Keratinocyte (primary cell): Measurements from ENCODE around the gene CEP20.

Experiments used
- EZH2 ChIP-seq: IDR thresholded peaks from one replicate; pipeline ENCODE4 v1.6.1; 2012; ENCODE audit warnings: inconsistent platforms, mild to moderate bottlenecking, low read length, moderate library complexity
- TF ChIP-seq, protein P1 (sequence below), 3 experiments: IDR thresholded peaks in 1 of 3; conservative IDR thresholded peaks in 1 of 3; optimal IDR thresholded peaks in 1 of 3; 2 replicates in 2 of 3; 3 replicates in 1 of 3; pipeline versions ENCODE3 to v1.5.1; 2011; ENCODE audit warnings: low read length in 3 of 3, mild to moderate bottlenecking in 3 of 3, moderate library complexity in 2 of 3, control low read depth in 1 of 3, inconsistent platforms in 1 of 3; ENCODE audit not compliant: insufficient read depth in 2 of 3; ENCODE audit errors: extremely low read depth in 1 of 3

DNA sequence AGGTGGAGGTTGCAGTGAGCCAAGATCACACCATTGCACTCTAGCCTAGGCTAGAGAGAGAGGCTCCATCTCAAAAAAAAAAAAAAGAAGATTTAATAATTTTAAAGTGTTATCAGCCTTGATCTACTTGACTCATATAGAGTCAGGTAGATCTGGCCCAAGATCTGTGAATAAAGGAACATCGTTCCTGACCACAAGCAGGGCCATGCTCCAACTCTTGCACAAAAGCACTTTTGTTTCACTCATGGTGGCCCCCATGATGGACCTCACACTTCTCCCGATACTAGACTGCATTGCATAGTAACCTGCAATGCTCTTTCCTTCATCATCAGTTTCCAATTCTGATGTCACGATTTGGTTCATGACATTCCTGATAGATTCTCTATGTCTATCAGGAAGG, 26.4 kb downstream of the CEP20 start:
- TF ChIP-seq, protein P1, sequence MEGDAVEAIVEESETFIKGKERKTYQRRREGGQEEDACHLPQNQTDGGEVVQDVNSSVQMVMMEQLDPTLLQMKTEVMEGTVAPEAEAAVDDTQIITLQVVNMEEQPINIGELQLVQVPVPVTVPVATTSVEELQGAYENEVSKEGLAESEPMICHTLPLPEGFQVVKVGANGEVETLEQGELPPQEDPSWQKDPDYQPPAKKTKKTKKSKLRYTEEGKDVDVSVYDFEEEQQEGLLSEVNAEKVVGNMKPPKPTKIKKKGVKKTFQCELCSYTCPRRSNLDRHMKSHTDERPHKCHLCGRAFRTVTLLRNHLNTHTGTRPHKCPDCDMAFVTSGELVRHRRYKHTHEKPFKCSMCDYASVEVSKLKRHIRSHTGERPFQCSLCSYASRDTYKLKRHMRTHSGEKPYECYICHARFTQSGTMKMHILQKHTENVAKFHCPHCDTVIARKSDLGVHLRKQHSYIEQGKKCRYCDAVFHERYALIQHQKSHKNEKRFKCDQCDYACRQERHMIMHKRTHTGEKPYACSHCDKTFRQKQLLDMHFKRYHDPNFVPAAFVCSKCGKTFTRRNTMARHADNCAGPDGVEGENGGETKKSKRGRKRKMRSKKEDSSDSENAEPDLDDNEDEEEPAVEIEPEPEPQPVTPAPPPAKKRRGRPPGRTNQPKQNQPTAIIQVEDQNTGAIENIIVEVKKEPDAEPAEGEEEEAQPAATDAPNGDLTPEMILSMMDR (optimal IDR thresholded peaks at IDR 0.05 in 1 of 3, IDR thresholded peaks at IDR 0.05 in 1 of 3, conservative IDR thresholded peaks at IDR 0.05 in 1 of 3; ENCODE audit: extremely low read depth in 1 of 3, insufficient read depth in 2 of 3, low read length in 3 of 3), result no peak
- TF ChIP-seq EZH2, result no peak
